ENCODE data around the gene TIAM2.

- no peak for TF ChIP-seq CTCF (conservative IDR thresholded peaks at IDR 0.05; ENCODE audit: low read depth, low read length)
- TF ChIP-seq EZH2 (IDR thresholded peaks at IDR 0.05; ENCODE audit: borderline replicate concordance, low read depth, low read length, poor library complexity, severe bottlenecking), result no peak
Measured at GRCh38 chr6:155106456-155107115, 111.5 kb downstream of the TIAM2 start.

Measured in A673 (cell line).